Naive thymus-derived CD8-positive, alpha-beta T cell (primary cell): ENCODE measurements around the gene ATP2C2. TPM values are rescaled to one million over a fixed set of nuclear protein-coding genes. Genes with fewer than 3 reads are reported as not detected.

Source experiments
- ATAC-seq, 2 donors: fragments of 150-1000 bp; cut with Tn5 transposase in 1 of 2; sonication (Bioruptor Pico), chemical (Tn5 transposase) in 1 of 2; 1 replicate in 1 of 2; 2 replicates in 1 of 2; pipeline ENCODE4 v1.10.0; 2021; ENCODE audit warnings: mild to moderate bottlenecking in 2 of 2, moderate library complexity in 2 of 2
- POLR2A ChIA-PET: fragments of 350-600 bp; sonication (Branson Sonifier 250); formaldehyde crosslinking; loops from one replicate; lab custom pipeline; 2021; ENCODE audit warnings: antibody characterized with exemption; lab: Charles Lee
- DNase-seq, 10 donors: peaks; one replicate each; pipeline versions ENCODE4 v3.0.0 to v3.0.0-alpha.2; 2020 to 2022
- H3K27ac Mint-ChIP-seq, 10 donors: one replicate each; pipeline ENCODE4 v1.8.0; 2020 to 2022; ENCODE audit warnings: mild to moderate bottlenecking in 10 of 10, mixed read lengths in 10 of 10, moderate library complexity in 4 of 10, inconsistent platforms in 1 of 10
- H3K27me3 Mint-ChIP-seq, 5 donors: one replicate each; pipeline ENCODE4 v1.8.0; 2021 to 2022; ENCODE audit warnings: mixed read lengths in 5 of 5
- H3K36me3 Mint-ChIP-seq, 3 donors: one replicate each; pipeline ENCODE4 v1.8.0; 2020 to 2022; ENCODE audit warnings: mixed read lengths in 3 of 3, mild to moderate bottlenecking in 2 of 3, inconsistent platforms in 1 of 3
- H3K4me1 Mint-ChIP-seq, 4 donors: one replicate each; pipeline ENCODE4 v1.8.0; 2021 to 2022; ENCODE audit warnings: mixed read lengths in 4 of 4
- H3K4me3 Mint-ChIP-seq, 10 donors: one replicate each; pipeline ENCODE4 v1.8.0; 2020 to 2022; ENCODE audit warnings: mild to moderate bottlenecking in 10 of 10, mixed read lengths in 10 of 10, moderate library complexity in 6 of 10, inconsistent platforms in 1 of 10
- H3K9me3 Mint-ChIP-seq, 9 donors: one replicate each; pipeline ENCODE4 v1.8.0; 2020 to 2022; ENCODE audit warnings: mixed read lengths in 9 of 9, mild to moderate bottlenecking in 3 of 9, inconsistent platforms in 1 of 9, moderate library complexity in 1 of 9
- polyA plus RNA-seq, 3 donors: library from polyadenylated mRNA; unstranded; fragments of 300-500 nt; fragmentation: Illumina TruSeq; gene quantifications; one replicate each; pipeline ENCODE4 v1.2.3, GENCODE V29; 2021
- total RNA-seq, 8 experiments: library from RNA in 2 of 8; stranded (reverse) in 2 of 8; gene quantifications; one replicate each; pipeline ENCODE4 v1.2.3 and lab custom pipeline; 2021 to 2026

ATP2C2 gene
- total and polyA plus RNA-seq, 5 experiments from 2014 or later, result not detected

DNA sequence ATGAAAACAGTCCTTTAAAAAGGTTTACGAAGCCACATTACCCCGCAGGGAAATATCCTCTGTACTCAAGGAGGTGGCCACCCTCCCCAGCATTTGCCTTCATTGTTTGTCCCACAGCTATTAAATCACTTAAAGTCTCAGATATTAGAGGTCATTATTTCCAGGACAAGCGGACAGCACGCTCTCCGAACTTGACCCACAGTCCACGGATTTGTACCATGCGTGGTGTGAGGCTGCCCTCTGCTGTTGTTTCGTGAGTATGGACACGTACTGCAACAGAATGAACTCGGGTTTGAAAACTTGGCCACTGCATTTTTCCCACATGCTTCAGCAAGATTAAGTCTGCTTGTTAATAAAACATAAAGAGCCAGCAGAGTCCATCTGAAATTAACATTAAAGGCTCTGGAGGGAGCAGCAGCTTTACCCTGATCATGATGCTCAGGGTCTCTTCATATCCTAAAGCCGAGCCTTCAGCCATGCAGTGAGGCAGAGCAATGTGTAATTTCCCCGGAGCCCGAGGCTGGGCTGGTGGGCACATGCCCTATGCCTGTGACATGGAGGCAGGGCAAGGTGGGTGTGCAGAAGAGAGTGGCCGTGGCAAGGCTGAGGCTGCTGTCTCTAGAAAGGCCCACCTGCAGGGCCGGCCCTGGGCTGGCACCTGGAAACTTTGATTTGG is 116.4 kb downstream of the ATP2C2 start:
- Mint-ChIP-seq H3K36me3 (peaks cover 0 to 30% (median 4%) of the 10 kb centered on the region in 3 donors), H3K27me3 (no peaks in the 10 kb centered on the region), H3K9me3 (no peaks in the 10 kb centered on the region), H3K27ac (no peak overlapping the region), H3K4me3 (no peak overlapping the region), H3K4me1 (no peaks in the 10 kb centered on the region)
- POLR2A ChIA-PET, result no interaction called here
- ATAC-seq (no peak), DNase-seq (peak in 1 of 10 donors; percentile 52)

- POLR2A ChIA-PET, result no interaction called here
- H3K9me3 Mint-ChIP-seq, result no peaks in the 10 kb centered on the region
- no peaks in the 10 kb centered on the region for H3K27me3 Mint-ChIP-seq
- H3K36me3 Mint-ChIP-seq, result peaks cover 0 to 35% (median 7%) of the 10 kb centered on the region in 3 donors
- H3K27ac Mint-ChIP-seq, result peak overlapping the region in 1 of 10 donors; percentile 34
- H3K4me1 Mint-ChIP-seq, result no peaks in the 10 kb centered on the region
- DNase-seq (peak in 1 of 10 donors; percentile 36), ATAC-seq (no peak)
- H3K4me3 Mint-ChIP-seq, result no peak overlapping the region
These were observed 117.1 kb downstream of the ATP2C2 start for GRCh38 chr16:84485255-84486010.

GRCh38 chr16:84486126-84486525 is 117.8 kb downstream of the ATP2C2 start:
- DNase-seq (no peak), ATAC-seq (no peak)
- H3K36me3 Mint-ChIP-seq, result peaks cover 0 to 41% (median 13%) of the 10 kb centered on the region in 3 donors
- H3K4me1 Mint-ChIP-seq, result no peaks in the 10 kb centered on the region
- no peaks in the 10 kb centered on the region for H3K27me3 Mint-ChIP-seq
- H3K27ac Mint-ChIP-seq, result no peak overlapping the region
- POLR2A ChIA-PET, result no interaction called here
- no peaks in the 10 kb centered on the region for H3K9me3 Mint-ChIP-seq
- no peak overlapping the region for H3K4me3 Mint-ChIP-seq

DNA sequence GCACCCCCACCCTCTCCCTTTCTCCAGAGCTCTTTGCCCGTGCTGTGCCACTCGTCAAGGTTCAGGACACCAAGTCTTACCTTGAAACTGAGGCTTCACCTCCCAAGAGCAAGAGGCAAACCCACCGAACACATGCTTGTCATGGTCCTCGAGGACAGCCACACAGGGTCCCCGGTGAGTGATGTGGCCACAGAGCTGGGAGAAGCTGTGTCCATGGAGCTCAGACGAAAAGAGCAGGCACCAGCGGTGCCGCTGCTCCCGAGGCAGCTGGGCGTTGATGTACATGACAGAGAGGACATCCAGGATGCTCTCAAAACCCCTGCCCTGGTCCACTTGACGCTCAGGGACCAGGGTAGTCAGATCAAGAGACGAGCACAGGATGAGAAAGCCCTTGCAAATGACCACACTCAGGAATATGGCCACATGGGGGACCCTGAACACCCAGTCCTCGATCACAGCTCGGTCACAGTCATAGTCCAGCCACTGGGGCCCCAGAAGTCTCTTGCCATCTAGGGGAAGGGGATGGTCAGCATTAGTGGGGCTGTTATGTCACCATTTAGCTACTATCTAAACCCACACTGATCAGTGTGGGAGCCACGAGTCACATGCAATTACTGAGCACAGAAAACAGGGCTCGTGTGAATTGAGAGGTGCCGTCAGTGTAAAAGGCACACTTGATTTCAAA is 118.4 kb downstream of the ATP2C2 start:
- POLR2A ChIA-PET, result no interaction called here
- Mint-ChIP-seq H3K9me3 (no peaks in the 10 kb centered on the region), H3K27ac (no peak overlapping the region), H3K27me3 (no peaks in the 10 kb centered on the region), H3K4me1 (no peaks in the 10 kb centered on the region), H3K4me3 (no peak overlapping the region), H3K36me3 (peaks cover 0 to 42% (median 13%) of the 10 kb centered on the region in 3 donors)
- ATAC-seq, result no peak
- DNase-seq, result peak in 1 of 10 donors; percentile 30

DNA sequence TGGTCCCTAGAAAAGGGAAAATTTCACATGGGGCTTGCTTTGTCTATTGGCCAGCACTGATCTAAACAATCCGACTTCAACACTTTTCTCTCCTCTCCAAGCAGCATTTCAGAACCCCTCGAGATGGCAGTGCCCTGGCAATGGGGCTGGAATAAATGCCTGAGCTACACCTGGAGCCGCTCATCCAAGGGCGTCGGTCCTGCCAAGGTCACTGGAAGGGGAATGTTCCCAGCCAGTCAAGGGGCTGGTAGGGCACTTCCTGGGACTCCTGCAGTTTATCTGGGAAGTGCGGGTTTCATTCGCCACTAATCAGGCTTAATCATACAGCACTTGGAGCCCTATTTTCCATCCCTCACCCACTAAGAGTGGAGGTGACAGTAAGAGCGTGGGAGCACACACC is 119.0 kb downstream of the ATP2C2 start:
- POLR2A ChIA-PET, result no interaction called here
- no peak overlapping the region for H3K4me3 Mint-ChIP-seq
- no peaks in the 10 kb centered on the region for H3K27me3 Mint-ChIP-seq
- ATAC-seq, result no peak
- H3K4me1 Mint-ChIP-seq, result no peaks in the 10 kb centered on the region
- H3K9me3 Mint-ChIP-seq, result no peaks in the 10 kb centered on the region
- H3K27ac Mint-ChIP-seq, result no peak overlapping the region
- DNase-seq, result peak in 1 of 10 donors; percentile 21
- H3K36me3 Mint-ChIP-seq, result peaks cover 0 to 41% (median 13%) of the 10 kb centered on the region in 3 donors

DNA sequence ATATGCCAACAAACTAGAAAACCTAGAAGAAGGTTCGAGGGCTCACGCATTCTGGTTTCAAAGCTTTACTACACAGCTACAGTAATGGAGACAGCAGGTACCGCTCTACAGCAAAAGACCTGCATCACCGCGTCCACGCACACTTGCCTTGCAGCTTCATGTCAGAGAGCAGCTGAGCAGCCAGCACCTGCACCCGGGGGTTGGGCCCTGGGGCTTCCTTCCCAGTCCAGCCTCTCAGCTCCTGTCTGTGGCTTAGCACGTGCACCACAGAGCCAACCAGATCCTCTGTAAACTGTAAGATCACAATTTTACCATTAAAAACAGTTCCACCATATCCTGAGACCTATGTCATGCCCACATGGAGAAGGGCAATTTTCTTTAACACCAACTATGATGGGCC is 120.8 kb downstream of the ATP2C2 start:
- peak overlapping the region in 1 of 10 donors; percentile 8 for H3K27ac Mint-ChIP-seq
- no peaks in the 10 kb centered on the region for H3K27me3 Mint-ChIP-seq
- no peak for ATAC-seq
- H3K9me3 Mint-ChIP-seq, result peaks cover 0 to 6% (median 5%) of the 10 kb centered on the region in 9 donors
- POLR2A ChIA-PET, result no interaction called here
- no peak overlapping the region for H3K4me3 Mint-ChIP-seq
- DNase-seq, result no peak
- peaks cover 8 to 51% (median 26%) of the 10 kb centered on the region in 3 donors for H3K36me3 Mint-ChIP-seq
- H3K4me1 Mint-ChIP-seq, result no peaks in the 10 kb centered on the region

GRCh38 chr16:84495506-84495905 is 127.2 kb downstream of the ATP2C2 start:
- Mint-ChIP-seq H3K27me3 (no peaks in the 10 kb centered on the region), H3K27ac (peak overlapping the region in 1 of 10 donors; percentile 53), H3K4me3 (no peak overlapping the region), H3K9me3 (peaks cover 0 to 10% (median 5%) of the 10 kb centered on the region in 9 donors), H3K36me3 (peaks cover 24 to 67% (median 44%) of the 10 kb centered on the region in 3 donors), H3K4me1 (peaks cover 0 to 1% (median 0%) of the 10 kb centered on the region in 4 donors)
- POLR2A ChIA-PET, result no interaction called here
- no peak for ATAC-seq
- peak in 1 of 10 donors; percentile 34 for DNase-seq

- ATAC-seq, result no peak
- Mint-ChIP-seq H3K4me3 (no peak overlapping the region), H3K27me3 (no peaks in the 10 kb centered on the region), H3K9me3 (peaks cover 0 to 10% (median 5%) of the 10 kb centered on the region in 9 donors), H3K4me1 (peaks cover 0 to 1% (median 0%) of the 10 kb centered on the region in 4 donors), H3K27ac (no peak overlapping the region), H3K36me3 (peaks cover 24 to 57% (median 38%) of the 10 kb centered on the region in 3 donors)
- peak in 1 of 10 donors; percentile 31 for DNase-seq
- POLR2A ChIA-PET, result no interaction called here
These were observed 128.7 kb downstream of the ATP2C2 start for GRCh38 chr16:84496991-84497390.

DNA sequence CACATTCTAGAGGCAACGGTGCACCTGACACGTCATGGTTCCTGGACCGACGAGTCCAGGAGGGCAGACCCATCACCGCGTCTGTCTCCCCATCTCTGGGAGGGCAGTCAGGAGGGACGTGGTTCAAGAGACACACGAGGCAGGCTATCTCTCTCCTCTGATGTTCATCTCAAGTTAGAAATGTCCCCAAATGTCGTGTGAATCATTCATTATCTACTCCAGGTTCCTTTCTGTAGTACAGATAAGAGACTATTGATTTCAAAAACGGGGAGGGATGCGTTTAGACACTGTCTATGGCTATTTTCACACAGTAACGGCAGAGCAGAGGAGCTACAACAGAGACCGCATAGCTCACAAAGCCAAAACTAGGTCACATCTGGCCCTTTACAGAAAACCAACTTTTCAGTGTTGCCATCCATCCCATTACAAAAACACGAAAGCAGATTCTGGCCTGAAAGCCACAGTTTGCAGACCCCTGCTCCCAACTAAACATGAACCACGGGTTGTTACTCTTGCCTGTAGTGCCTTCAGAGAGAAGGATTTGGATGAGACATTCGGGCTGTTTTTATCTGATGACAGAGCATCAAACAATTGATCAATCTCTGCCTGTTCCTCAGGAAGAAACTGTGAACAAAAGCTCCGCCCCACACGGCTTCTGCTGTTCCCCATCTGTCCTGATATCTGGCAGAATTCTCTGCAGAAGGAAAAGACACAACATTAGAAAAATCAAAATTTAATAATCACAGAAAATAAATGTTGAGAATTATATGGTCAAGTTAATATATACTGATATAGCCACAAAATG is 129.3 kb downstream of the ATP2C2 start:
- DNase-seq, result peak in 1 of 10 donors; percentile 26
- POLR2A ChIA-PET, result no interaction called here
- H3K4me3 Mint-ChIP-seq, result no peak overlapping the region

GRCh38 chr16:84498223-84498610 is 129.9 kb downstream of the ATP2C2 start:
- peaks cover 3 to 8% (median 5%) of the 10 kb centered on the region in 4 donors for H3K4me1 Mint-ChIP-seq
- POLR2A ChIA-PET, result no interaction called here
- H3K9me3 Mint-ChIP-seq, result peaks cover 0 to 6% (median 1%) of the 10 kb centered on the region in 9 donors
- H3K27ac Mint-ChIP-seq, result no peak overlapping the region
- ATAC-seq, result no peak
- DNase-seq, result peak in 1 of 10 donors; percentile 11
- H3K4me3 Mint-ChIP-seq, result no peak overlapping the region
- peaks cover 19 to 55% (median 32%) of the 10 kb centered on the region in 3 donors for H3K36me3 Mint-ChIP-seq
- H3K27me3 Mint-ChIP-seq, result no peaks in the 10 kb centered on the region

More for the DNA sequence above, 129.3 kb downstream of the ATP2C2 start:
- peak overlapping the region in 1 of 10 donors; percentile 29 for H3K27ac Mint-ChIP-seq
- peaks cover 0 to 2% (median under 1%) of the 10 kb centered on the region in 4 donors for H3K4me1 Mint-ChIP-seq
- peaks cover 0 to 10% (median 5%) of the 10 kb centered on the region in 9 donors for H3K9me3 Mint-ChIP-seq
- no peak for ATAC-seq
- H3K27me3 Mint-ChIP-seq, result no peaks in the 10 kb centered on the region
- H3K36me3 Mint-ChIP-seq, result peaks cover 24 to 58% (median 38%) of the 10 kb centered on the region in 3 donors

GRCh38 chr16:84498859-84499620 is 130.7 kb downstream of the ATP2C2 start:
- ATAC-seq, result no peak
- peak in 1 of 10 donors; percentile 11 for DNase-seq
- Mint-ChIP-seq H3K4me3 (no peak overlapping the region), H3K36me3 (peaks cover 17 to 50% (median 25%) of the 10 kb centered on the region in 3 donors), H3K27me3 (no peaks in the 10 kb centered on the region), H3K27ac (no peak overlapping the region), H3K9me3 (peaks cover 0 to 4% (median 0%) of the 10 kb centered on the region in 9 donors), H3K4me1 (peaks cover 6 to 16% (median 12%) of the 10 kb centered on the region in 4 donors)
- POLR2A ChIA-PET, result no interaction called here
